ENCODE results near the gene TMEM171.

TMEM171 gene

DNA sequence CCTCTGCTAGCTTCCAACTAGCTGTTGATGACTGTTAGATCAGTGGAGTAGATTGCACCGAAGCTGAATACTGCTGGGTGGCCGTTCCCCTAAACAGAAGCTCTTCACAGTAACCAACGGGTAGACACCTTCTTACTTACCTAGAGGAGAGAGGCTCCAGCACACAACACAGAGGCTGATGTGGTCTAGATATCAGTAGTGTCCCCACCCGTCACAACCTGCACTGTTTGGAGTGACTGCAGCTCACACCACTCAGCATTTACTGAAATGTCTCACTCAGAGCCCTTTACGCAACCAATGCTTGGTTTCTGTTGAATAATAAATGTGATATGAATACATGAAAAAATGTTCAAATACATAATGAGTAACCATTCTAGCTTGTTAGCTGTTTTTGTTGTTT is 57.9 kb downstream of the TMEM171 start:
- Histone ChIP-seq H3K36me3 (ENCODE audit: insufficient read depth, low read length) (no peaks in the 10 kb centered on the region), H3K9ac (ENCODE audit: low read depth, low read length) (no peak overlapping the region), H3K4me1 (ENCODE audit: control insufficient read depth, insufficient read depth, low read length) (no peaks in the 10 kb centered on the region), H3K4me3 (ENCODE audit: low read length) (no peak overlapping the region), H3K27me3 (ENCODE audit: control insufficient read depth, insufficient read depth, low read length) (peaks cover 72% of the 10 kb centered on the region), H3K4me2 (ENCODE audit: low read length) (no peak overlapping the region), H3K9me3 (replicated peaks; ENCODE audit: low read length) (no peaks in the 10 kb centered on the region)

DNA sequence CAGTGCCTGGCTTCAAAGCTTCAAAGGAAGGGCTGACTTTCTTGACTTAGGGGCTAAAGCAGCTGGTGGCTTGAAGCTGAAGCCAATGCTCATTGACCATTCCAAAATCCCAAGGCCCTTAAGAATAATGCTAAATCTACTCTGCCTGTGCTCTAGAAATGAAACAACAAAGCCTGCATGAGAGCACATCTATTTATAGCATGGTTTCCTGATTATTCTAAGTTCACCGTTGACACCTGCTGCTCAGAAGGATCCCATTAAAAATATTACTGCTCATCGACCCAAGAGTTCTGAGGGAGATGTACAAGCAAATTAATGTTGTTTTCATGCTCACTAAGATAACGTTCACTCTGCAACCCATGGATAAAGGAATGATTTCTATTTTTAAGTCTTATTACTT is 59.4 kb downstream of the TMEM171 start:
- no peaks in the 10 kb centered on the region for H3K9me3 ChIP-seq (replicated peaks; ENCODE audit: low read length)
- H3K9ac ChIP-seq (ENCODE audit: low read depth, low read length), result no peak overlapping the region
- no peak overlapping the region for H3K4me2 ChIP-seq (ENCODE audit: low read length)
- no peaks in the 10 kb centered on the region for H3K4me1 ChIP-seq (ENCODE audit: control insufficient read depth, insufficient read depth, low read length)
- H3K4me3 ChIP-seq (ENCODE audit: low read length), result no peak overlapping the region
- no peaks in the 10 kb centered on the region for H3K36me3 ChIP-seq (ENCODE audit: insufficient read depth, low read length)
- peaks cover 67% of the 10 kb centered on the region for H3K27me3 ChIP-seq (ENCODE audit: control insufficient read depth, insufficient read depth, low read length)

DNA sequence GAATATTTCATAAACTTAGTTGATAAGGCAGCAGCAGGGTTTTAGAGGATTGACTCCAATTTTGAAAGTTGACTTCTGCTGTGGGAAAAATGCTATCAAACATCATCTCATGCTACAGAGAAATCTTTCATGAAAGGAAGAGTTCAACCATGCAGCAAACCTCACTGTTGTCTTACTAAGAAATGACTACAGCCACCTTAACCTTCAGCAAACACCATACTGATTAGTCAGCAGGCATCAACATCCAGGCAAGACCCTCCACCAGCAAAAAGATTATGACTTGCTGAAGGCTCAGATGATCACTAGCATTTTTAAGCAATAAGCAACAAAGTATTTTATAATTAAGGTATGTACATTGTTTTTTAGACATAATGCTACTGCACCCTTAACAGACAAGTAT is 60.2 kb downstream of the TMEM171 start:
- no peaks in the 10 kb centered on the region for H3K4me1 ChIP-seq (ENCODE audit: control insufficient read depth, insufficient read depth, low read length)
- peaks cover 60% of the 10 kb centered on the region for H3K27me3 ChIP-seq (ENCODE audit: control insufficient read depth, insufficient read depth, low read length)
- H3K4me2 ChIP-seq (ENCODE audit: low read length), result no peak overlapping the region
- H3K9me3 ChIP-seq (replicated peaks; ENCODE audit: low read length), result no peaks in the 10 kb centered on the region
- H3K4me3 ChIP-seq (ENCODE audit: low read length), result no peak overlapping the region
- no peak overlapping the region for H3K9ac ChIP-seq (ENCODE audit: low read depth, low read length)
- H3K36me3 ChIP-seq (ENCODE audit: insufficient read depth, low read length), result no peaks in the 10 kb centered on the region
